SH-SY5Y (cell line): ENCODE data around the gene RNU7-1.

Experiments
- GATA2 ChIP-seq: IDR thresholded peaks from 2 replicates; pipeline ENCODE4 v1.6.1; 2011; ENCODE audit warnings: mild to moderate bottlenecking, low read depth, low read length
- GATA3 ChIP-seq: IDR thresholded peaks from 2 replicates; pipeline ENCODE4 v1.6.1; 2011; ENCODE audit warnings: low read depth, mild to moderate bottlenecking, low read length, moderate library complexity

- TF ChIP-seq GATA2 (no peak), GATA3 (no peak)
Measured at GRCh38 chr12:6923851-6924250, 19.8 kb upstream of the RNU7-1 start.
